ENCODE data around the gene OR2T3. TPM values are rescaled to one million over a fixed set of nuclear protein-coding genes. Genes with fewer than 3 reads are reported as not detected.
"Not testable (repeated sequence)": the region's sequence is repeated elsewhere in the genome, so short reads cannot be mapped to it uniquely, and the experiment has no call there.

The OR2T3 gene
- not detected for total RNA-seq

GRCh38 chr1:248473051-248473450 is at the start of gene OR2T3:
Gene OR2T3 (plus strand): TSS chr1:248473351. CDS start chr1:248473351, 0 bp downstream.
- not testable (repeated sequence) for H3K36me3 Mint-ChIP-seq; DNase-seq (ENCODE audit: low spot score in 2 of 2); H3K9me3 Mint-ChIP-seq; ATAC-seq
- H3K27ac Mint-ChIP-seq = peak within 1 kb of the TSS in 1 of 2 donors; percentile 24

GRCh38 chr1:248427526-248428191 is 45.5 kb upstream of the OR2T3 start:
- not testable (repeated sequence) for H3K27ac Mint-ChIP-seq; H3K36me3 Mint-ChIP-seq; DNase-seq (ENCODE audit: low spot score in 2 of 2); ATAC-seq; H3K9me3 Mint-ChIP-seq

GRCh38 chr1:248428192-248428533 is 45.0 kb upstream of the OR2T3 start:
- H3K27ac Mint-ChIP-seq; H3K36me3 Mint-ChIP-seq; DNase-seq (ENCODE audit: low spot score in 2 of 2); H3K9me3 Mint-ChIP-seq: not testable (repeated sequence)
- ATAC-seq = peak in 1 of 2 donors; percentile 28

GRCh38 chr1:248431683-248432082 is 41.5 kb upstream of the OR2T3 start:
- ATAC-seq; DNase-seq (ENCODE audit: low spot score in 2 of 2); H3K27ac Mint-ChIP-seq; H3K36me3 Mint-ChIP-seq; H3K9me3 Mint-ChIP-seq: not testable (repeated sequence)

GRCh38 chr1:248432201-248432600 is 41.0 kb upstream of the OR2T3 start:
- H3K36me3 Mint-ChIP-seq; ATAC-seq; DNase-seq (ENCODE audit: low spot score in 2 of 2); H3K9me3 Mint-ChIP-seq; H3K27ac Mint-ChIP-seq: not testable (repeated sequence)

GRCh38 chr1:248433811-248434415 is 39.2 kb upstream of the OR2T3 start:
- H3K36me3 Mint-ChIP-seq; ATAC-seq; H3K27ac Mint-ChIP-seq; DNase-seq (ENCODE audit: low spot score in 2 of 2); H3K9me3 Mint-ChIP-seq: not testable (repeated sequence)

GRCh38 chr1:248434913-248435312 is 38.2 kb upstream of the OR2T3 start:
- not testable (repeated sequence) for H3K9me3 Mint-ChIP-seq; ATAC-seq; H3K27ac Mint-ChIP-seq; DNase-seq (ENCODE audit: low spot score in 2 of 2); H3K36me3 Mint-ChIP-seq

- H3K9me3 Mint-ChIP-seq; DNase-seq (ENCODE audit: low spot score in 2 of 2); ATAC-seq; H3K36me3 Mint-ChIP-seq; H3K27ac Mint-ChIP-seq: not testable (repeated sequence)
These were observed 36.8 kb upstream of the OR2T3 start for GRCh38 chr1:248436303-248436702.

- H3K9me3 Mint-ChIP-seq; H3K27ac Mint-ChIP-seq; ATAC-seq; DNase-seq (ENCODE audit: low spot score in 2 of 2); H3K36me3 Mint-ChIP-seq: not testable (repeated sequence)
These were observed 34.5 kb upstream of the OR2T3 start for GRCh38 chr1:248438668-248439067.

GRCh38 chr1:248439283-248439682 is 33.9 kb upstream of the OR2T3 start:
- H3K9me3 Mint-ChIP-seq; DNase-seq (ENCODE audit: low spot score in 2 of 2); H3K27ac Mint-ChIP-seq; ATAC-seq; H3K36me3 Mint-ChIP-seq: not testable (repeated sequence)

GRCh38 chr1:248442500-248443277 is 30.5 kb upstream of the OR2T3 start:
- peak; percentile 67 to 79 for ATAC-seq
- H3K9me3 Mint-ChIP-seq; DNase-seq (ENCODE audit: low spot score in 2 of 2); H3K36me3 Mint-ChIP-seq: not testable (repeated sequence)
- H3K27ac Mint-ChIP-seq = peak overlapping the region in 1 of 2 donors; percentile 54

- not testable (repeated sequence) for H3K27ac Mint-ChIP-seq; H3K36me3 Mint-ChIP-seq; DNase-seq (ENCODE audit: low spot score in 2 of 2); H3K9me3 Mint-ChIP-seq; ATAC-seq
These were observed 28.5 kb upstream of the OR2T3 start for GRCh38 chr1:248444603-248445002.

GRCh38 chr1:248445399-248445798 is 27.8 kb upstream of the OR2T3 start, which contains the start of gene OR2T2:
Gene OR2T2 (plus strand): TSS chr1:248445637. CDS start chr1:248452798, 7,161 bp downstream.
- not testable (repeated sequence) for H3K27ac Mint-ChIP-seq; H3K36me3 Mint-ChIP-seq; ATAC-seq; DNase-seq (ENCODE audit: low spot score in 2 of 2); H3K9me3 Mint-ChIP-seq

- peak in 1 of 2 donors; percentile 40 for ATAC-seq
- not testable (repeated sequence) for H3K9me3 Mint-ChIP-seq; DNase-seq (ENCODE audit: low spot score in 2 of 2); H3K36me3 Mint-ChIP-seq; H3K27ac Mint-ChIP-seq
These were observed 24.6 kb upstream of the OR2T3 start for GRCh38 chr1:248448409-248449074.

GRCh38 chr1:248449821-248450465 is 23.2 kb upstream of the OR2T3 start:
- DNase-seq (ENCODE audit: low spot score in 2 of 2); H3K27ac Mint-ChIP-seq; ATAC-seq; H3K36me3 Mint-ChIP-seq; H3K9me3 Mint-ChIP-seq: not testable (repeated sequence)

GRCh38 chr1:248450466-248451145 is 22.5 kb upstream of the OR2T3 start:
- ATAC-seq; H3K36me3 Mint-ChIP-seq; DNase-seq (ENCODE audit: low spot score in 2 of 2); H3K27ac Mint-ChIP-seq; H3K9me3 Mint-ChIP-seq: not testable (repeated sequence)
